HepG2 (cell line): Measurements from ENCODE around the gene NDOR1. TPM values are rescaled to one million over a fixed set of nuclear protein-coding genes. Genes with fewer than 3 reads are reported as not detected.

ENCODE experiments used
- EED ChIP-seq: sonication (generic); formaldehyde crosslinking; IDR thresholded peaks from 2 replicates; pipeline ENCODE4 v1.5.0; 2020; ENCODE audit warnings: mild to moderate bottlenecking, missing genetic modification reagents
- FOXP1 ChIP-seq, 2 experiments: fragments of 450-650 bp in 1 of 2; IDR thresholded peaks; 2 replicates each; pipeline ENCODE4 v1.6.1; 2017 to 2018; ENCODE audit warnings: antibody characterized with exemption in 1 of 2
- MAFG ChIP-seq: sonication (generic); formaldehyde crosslinking; IDR thresholded peaks from 2 replicates; pipeline ENCODE4 v1.5.1; 2020; ENCODE audit warnings: mild to moderate bottlenecking, missing genetic modification reagents
- MEIS1 ChIP-seq: sonication (generic); formaldehyde crosslinking; IDR thresholded peaks from 2 replicates; pipeline ENCODE4 v1.9.0; 2021; ENCODE audit warnings: mild to moderate bottlenecking, missing genetic modification reagents, moderate library complexity, borderline replicate concordance
- PLRG1 ChIP-seq: fragments of 450-650 bp; conservative IDR thresholded peaks from 2 replicates; pipeline ENCODE4 v1.6.1; 2016
- SOX6 ChIP-seq, 2 experiments: fragments of 450-650 bp in 1 of 2; sonication (generic) in 1 of 2; formaldehyde crosslinking in 1 of 2; IDR thresholded peaks; 2 replicates each; pipeline versions ENCODE4 v1.4.0 to v1.6.1; 2017 to 2020; ENCODE audit warnings: antibody characterized with exemption in 1 of 2, mild to moderate bottlenecking in 1 of 2, missing genetic modification reagents in 1 of 2
- SP5 ChIP-seq: IDR thresholded peaks from 2 replicates; pipeline ENCODE4 v1.6.1; 2016; ENCODE audit warnings: low read depth, borderline replicate concordance
- TAF15 ChIP-seq: fragments of 200-400 bp; formaldehyde crosslinking; IDR thresholded peaks from one replicate; pipeline ENCODE4 v1.6.1; 2018; ENCODE audit warnings: mild to moderate bottlenecking, low read depth, low read length; ENCODE audit not compliant: poor library complexity, severe bottlenecking
- TP53 ChIP-seq: sonication (generic); formaldehyde crosslinking; conservative IDR thresholded peaks from 2 replicates; pipeline ENCODE4 v1.4.0; 2020; ENCODE audit warnings: missing genetic modification reagents
- ZNF674 ChIP-seq: sonication (generic); formaldehyde crosslinking; IDR thresholded peaks from 2 replicates; pipeline ENCODE4 v1.5.0; 2020; ENCODE audit warnings: low read depth, mild to moderate bottlenecking, missing genetic modification reagents
- ZSCAN30 ChIP-seq: sonication (generic); formaldehyde crosslinking; IDR thresholded peaks from 2 replicates; pipeline ENCODE4 v1.5.0; 2020; ENCODE audit warnings: mild to moderate bottlenecking, missing genetic modification reagents
- polyA plus RNA-seq, 8 experiments: library from polyadenylated mRNA; depleted of rRNA in 3 of 8; stranded (reverse) in 7 of 8; unstranded in 1 of 8; fragments of >200 nt; fragmentation: Illumina TruSeq in 4 of 8; extraction: Trizol in 4 of 8; gene quantifications; 2 replicates each; pipeline versions ENCODE4 v1.2.1 to v1.2.3, GENCODE V29; 2011 to 2016; ENCODE audit warnings: low read depth in 4 of 8, missing spikeins in 1 of 8, mixed read lengths in 1 of 8; ENCODE audit not compliant: insufficient read depth in 1 of 8
- total RNA-seq, 5 experiments: library from RNA; depleted of rRNA; stranded (reverse); fragments of >200 nt; fragmentation: Illumina TruSeq; extraction: Trizol; gene quantifications; 2 replicates each; pipeline ENCODE4 v1.2.3, GENCODE V29; 2016; ENCODE audit warnings: low read depth in 1 of 5
- TF ChIP-seq, protein P1 (sequence below): sonication (generic); formaldehyde crosslinking; IDR thresholded peaks from 2 replicates; pipeline ENCODE4 v1.9.0; 2021; ENCODE audit warnings: missing genetic modification reagents, borderline replicate concordance
- TF ChIP-seq, protein P2 (sequence below): sonication (generic); formaldehyde crosslinking; IDR thresholded peaks from 2 replicates; pipeline ENCODE4 v1.5.0; 2020; ENCODE audit warnings: mild to moderate bottlenecking, missing genetic modification reagents
- TF ChIP-seq, protein P3 (sequence below): sonication (generic); formaldehyde crosslinking; IDR thresholded peaks from 2 replicates; pipeline ENCODE4 v1.4.0; 2020; ENCODE audit warnings: missing genetic modification reagents, borderline replicate concordance
- TF ChIP-seq, protein P4 (sequence below), 2 experiments: sonication (generic) in 1 of 2; formaldehyde crosslinking in 1 of 2; IDR thresholded peaks; 2 replicates each; pipeline versions ENCODE4 v1.4.0 to v1.6.1; 2016 to 2020; ENCODE audit warnings: borderline replicate concordance in 1 of 2, low read depth in 1 of 2, mild to moderate bottlenecking in 1 of 2, missing genetic modification reagents in 1 of 2
- TF ChIP-seq, protein P5 (sequence below): sonication (generic); formaldehyde crosslinking; IDR thresholded peaks from 2 replicates; pipeline ENCODE4 v1.5.1; 2020; ENCODE audit warnings: mild to moderate bottlenecking, missing genetic modification reagents, moderate library complexity

Gene NDOR1
- total and polyA plus RNA-seq, 2 of the 13 experiments (the other 11 are each of a cell fraction or from before 2014, with no cell fraction given) = 3.6 to 8.7 TPM

DNA sequence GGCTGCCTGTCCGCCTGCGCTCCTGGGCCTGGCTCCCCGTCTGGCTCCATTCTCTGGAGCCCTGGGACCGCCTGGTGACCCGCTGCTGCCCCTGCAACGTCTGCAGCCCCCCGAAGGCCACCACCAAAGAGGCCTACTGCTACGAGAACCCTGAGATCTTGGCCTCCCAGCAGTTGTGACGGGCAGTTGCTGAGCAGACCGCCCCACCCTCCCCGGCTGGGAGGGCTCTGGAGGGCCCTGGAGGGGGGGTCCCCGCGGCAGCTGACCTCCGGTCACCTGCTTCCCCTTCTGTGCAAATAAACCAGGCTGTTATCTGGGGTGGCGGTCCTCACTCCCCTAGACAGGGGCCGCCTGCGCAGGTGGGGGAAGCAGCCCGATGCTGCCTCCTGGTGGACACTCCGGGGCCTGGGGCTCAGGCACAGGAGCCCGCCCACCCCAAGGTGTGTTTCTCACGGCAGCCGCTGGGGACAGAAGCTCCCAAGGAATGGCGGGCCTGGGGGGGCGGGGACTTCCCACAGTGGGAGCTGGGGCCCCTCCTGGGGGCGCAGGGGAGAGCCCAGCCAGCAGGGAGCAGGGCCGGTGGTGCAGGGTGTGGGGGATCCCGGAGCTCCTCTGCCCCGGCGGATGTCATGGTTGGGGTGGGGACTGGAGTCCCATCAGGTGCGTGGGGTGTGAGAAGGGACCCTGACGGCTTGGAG lies 30.9 kb downstream of the NDOR1 start (continued):
- TF ChIP-seq, protein P1, sequence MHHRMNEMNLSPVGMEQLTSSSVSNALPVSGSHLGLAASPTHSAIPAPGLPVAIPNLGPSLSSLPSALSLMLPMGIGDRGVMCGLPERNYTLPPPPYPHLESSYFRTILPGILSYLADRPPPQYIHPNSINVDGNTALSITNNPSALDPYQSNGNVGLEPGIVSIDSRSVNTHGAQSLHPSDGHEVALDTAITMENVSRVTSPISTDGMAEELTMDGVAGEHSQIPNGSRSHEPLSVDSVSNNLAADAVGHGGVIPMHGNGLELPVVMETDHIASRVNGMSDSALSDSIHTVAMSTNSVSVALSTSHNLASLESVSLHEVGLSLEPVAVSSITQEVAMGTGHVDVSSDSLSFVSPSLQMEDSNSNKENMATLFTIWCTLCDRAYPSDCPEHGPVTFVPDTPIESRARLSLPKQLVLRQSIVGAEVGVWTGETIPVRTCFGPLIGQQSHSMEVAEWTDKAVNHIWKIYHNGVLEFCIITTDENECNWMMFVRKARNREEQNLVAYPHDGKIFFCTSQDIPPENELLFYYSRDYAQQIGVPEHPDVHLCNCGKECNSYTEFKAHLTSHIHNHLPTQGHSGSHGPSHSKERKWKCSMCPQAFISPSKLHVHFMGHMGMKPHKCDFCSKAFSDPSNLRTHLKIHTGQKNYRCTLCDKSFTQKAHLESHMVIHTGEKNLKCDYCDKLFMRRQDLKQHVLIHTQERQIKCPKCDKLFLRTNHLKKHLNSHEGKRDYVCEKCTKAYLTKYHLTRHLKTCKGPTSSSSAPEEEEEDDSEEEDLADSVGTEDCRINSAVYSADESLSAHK (CRISPR knock-in tag) = no peak
- TF ChIP-seq, protein P2, sequence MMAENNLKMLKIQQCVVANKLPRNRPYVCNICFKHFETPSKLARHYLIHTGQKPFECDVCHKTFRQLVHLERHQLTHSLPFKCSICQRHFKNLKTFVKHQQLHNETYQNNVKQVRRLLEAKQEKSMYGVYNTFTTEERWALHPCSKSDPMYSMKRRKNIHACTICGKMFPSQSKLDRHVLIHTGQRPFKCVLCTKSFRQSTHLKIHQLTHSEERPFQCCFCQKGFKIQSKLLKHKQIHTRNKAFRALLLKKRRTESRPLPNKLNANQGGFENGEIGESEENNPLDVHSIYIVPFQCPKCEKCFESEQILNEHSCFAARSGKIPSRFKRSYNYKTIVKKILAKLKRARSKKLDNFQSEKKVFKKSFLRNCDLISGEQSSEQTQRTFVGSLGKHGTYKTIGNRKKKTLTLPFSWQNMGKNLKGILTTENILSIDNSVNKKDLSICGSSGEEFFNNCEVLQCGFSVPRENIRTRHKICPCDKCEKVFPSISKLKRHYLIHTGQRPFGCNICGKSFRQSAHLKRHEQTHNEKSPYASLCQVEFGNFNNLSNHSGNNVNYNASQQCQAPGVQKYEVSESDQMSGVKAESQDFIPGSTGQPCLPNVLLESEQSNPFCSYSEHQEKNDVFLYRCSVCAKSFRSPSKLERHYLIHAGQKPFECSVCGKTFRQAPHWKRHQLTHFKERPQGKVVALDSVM = peak; percentile 57
- TF ChIP-seq FOXP1 (IDR thresholded peaks at IDR 0.05) (no peak), FOXP1 (CRISPR knock-in tag; IDR thresholded peaks at IDR 0.05) (peak; percentile 41; the same call in 1 of the 2 replicates), MEIS1 (CRISPR knock-in tag) (0 out of 2 replicates have a peak, but pooled peaks have one; percentile 40), TAF15 (no peak), TP53 (0 out of 2 replicates have a peak, but pooled peaks have one; percentile 45), SP5 (peak; percentile 67; the same call in 1 of the 2 replicates), ZNF674 (CRISPR knock-in tag) (no peak), EED (CRISPR knock-in tag) (no peak; the same call in 1 of the 2 replicates), PLRG1 (no peak), MAFG (CRISPR knock-in tag) (no peak; the same call in 1 of the 2 replicates), SOX6 (IDR thresholded peaks at IDR 0.05) (no peak), SOX6 (CRISPR knock-in tag; IDR thresholded peaks at IDR 0.05) (peak; percentile 74), ZSCAN30 (CRISPR knock-in tag) (no peak)
- TF ChIP-seq, protein P3, sequence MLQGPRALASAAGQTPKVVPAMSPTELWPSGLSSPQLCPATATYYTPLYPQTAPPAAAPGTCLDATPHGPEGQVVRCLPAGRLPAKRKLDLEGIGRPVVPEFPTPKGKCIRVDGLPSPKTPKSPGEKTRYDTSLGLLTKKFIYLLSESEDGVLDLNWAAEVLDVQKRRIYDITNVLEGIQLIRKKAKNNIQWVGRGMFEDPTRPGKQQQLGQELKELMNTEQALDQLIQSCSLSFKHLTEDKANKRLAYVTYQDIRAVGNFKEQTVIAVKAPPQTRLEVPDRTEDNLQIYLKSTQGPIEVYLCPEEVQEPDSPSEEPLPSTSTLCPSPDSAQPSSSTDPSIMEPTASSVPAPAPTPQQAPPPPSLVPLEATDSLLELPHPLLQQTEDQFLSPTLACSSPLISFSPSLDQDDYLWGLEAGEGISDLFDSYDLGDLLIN = no peak
- TF ChIP-seq, protein P4, sequence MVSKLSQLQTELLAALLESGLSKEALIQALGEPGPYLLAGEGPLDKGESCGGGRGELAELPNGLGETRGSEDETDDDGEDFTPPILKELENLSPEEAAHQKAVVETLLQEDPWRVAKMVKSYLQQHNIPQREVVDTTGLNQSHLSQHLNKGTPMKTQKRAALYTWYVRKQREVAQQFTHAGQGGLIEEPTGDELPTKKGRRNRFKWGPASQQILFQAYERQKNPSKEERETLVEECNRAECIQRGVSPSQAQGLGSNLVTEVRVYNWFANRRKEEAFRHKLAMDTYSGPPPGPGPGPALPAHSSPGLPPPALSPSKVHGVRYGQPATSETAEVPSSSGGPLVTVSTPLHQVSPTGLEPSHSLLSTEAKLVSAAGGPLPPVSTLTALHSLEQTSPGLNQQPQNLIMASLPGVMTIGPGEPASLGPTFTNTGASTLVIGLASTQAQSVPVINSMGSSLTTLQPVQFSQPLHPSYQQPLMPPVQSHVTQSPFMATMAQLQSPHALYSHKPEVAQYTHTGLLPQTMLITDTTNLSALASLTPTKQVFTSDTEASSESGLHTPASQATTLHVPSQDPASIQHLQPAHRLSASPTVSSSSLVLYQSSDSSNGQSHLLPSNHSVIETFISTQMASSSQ (IDR thresholded peaks at IDR 0.05; ENCODE audit: low read depth) = no peak
- TF ChIP-seq, protein P4 (CRISPR knock-in tag; IDR thresholded peaks at IDR 0.05; ENCODE audit: borderline replicate concordance) = no peak
- TF ChIP-seq, protein P5, sequence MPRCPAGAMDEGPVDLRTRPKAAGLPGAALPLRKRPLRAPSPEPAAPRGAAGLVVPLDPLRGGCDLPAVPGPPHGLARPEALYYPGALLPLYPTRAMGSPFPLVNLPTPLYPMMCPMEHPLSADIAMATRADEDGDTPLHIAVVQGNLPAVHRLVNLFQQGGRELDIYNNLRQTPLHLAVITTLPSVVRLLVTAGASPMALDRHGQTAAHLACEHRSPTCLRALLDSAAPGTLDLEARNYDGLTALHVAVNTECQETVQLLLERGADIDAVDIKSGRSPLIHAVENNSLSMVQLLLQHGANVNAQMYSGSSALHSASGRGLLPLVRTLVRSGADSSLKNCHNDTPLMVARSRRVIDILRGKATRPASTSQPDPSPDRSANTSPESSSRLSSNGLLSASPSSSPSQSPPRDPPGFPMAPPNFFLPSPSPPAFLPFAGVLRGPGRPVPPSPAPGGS (CRISPR knock-in tag) = 0 out of 2 replicates have a peak, but pooled peaks have one; percentile 21
